PC-9 (cell line): ENCODE data around the gene CLDND1. TPM values are rescaled to one million over a fixed set of nuclear protein-coding genes. Genes with fewer than 3 reads are reported as not detected.

Source experiments
- BruUV-seq: library from RNA; stranded (reverse); fragments of 400-500 nt; replicated peaks from 2 replicates; lab custom pipeline; 2021; lab: Mats Ljungman, UMichigan
- CTCF ChIA-PET: fragments of 300-600 bp; sonication (Branson Sonifier 250); formaldehyde crosslinking; loops from one replicate; lab custom pipeline; 2022; ENCODE audit warnings: antibody characterized with exemption; lab: Charles Lee
- POLR2A ChIA-PET: fragments of 300-600 bp; sonication (Branson Sonifier 250); formaldehyde crosslinking; loops from one replicate; lab custom pipeline; 2022; ENCODE audit warnings: antibody characterized with exemption; ENCODE audit not compliant: unreplicated experiment; lab: Charles Lee
- DNase-seq, 2 experiments: peaks; one replicate each; pipeline versions ENCODE4 v3.0.0 to v3.0.0-alpha.2; 2015 to 2022; ENCODE audit warnings: mixed read lengths in 1 of 2
- H2AFZ ChIP-seq: fragments of 200-600 bp; sonication (generic); 2 replicates; pipeline ENCODE4 v1.8.1; 2017; ENCODE audit warnings: antibody characterized with exemption
- H3F3A ChIP-seq: fragments of 200-600 bp; sonication (generic); 2 replicates; pipeline ENCODE4 v1.8.1; 2017; ENCODE audit warnings: antibody characterized with exemption, mild to moderate bottlenecking, low read depth; ENCODE audit not compliant: insufficient read depth
- H3K27ac ChIP-seq: fragments of 200-600 bp; sonication (generic); 2 replicates; pipeline ENCODE4 v1.6.1; 2016; ENCODE audit warnings: mixed run types
- H3K27me3 ChIP-seq: fragments of 200-600 bp; sonication (generic); 2 replicates; pipeline ENCODE4 v1.6.1; 2016; ENCODE audit warnings: low read depth, mixed run types; ENCODE audit not compliant: insufficient read depth
- H3K36me3 ChIP-seq: fragments of 200-600 bp; sonication (generic); 2 replicates; pipeline ENCODE4 v1.6.1; 2016; ENCODE audit warnings: low read depth, mixed run types
- H3K4me1 ChIP-seq: fragments of 200-600 bp; sonication (generic); replicated peaks from 2 replicates; pipeline ENCODE4 v1.6.1; 2016; ENCODE audit warnings: mixed run types; ENCODE audit not compliant: insufficient read depth
- H3K4me2 ChIP-seq: fragments of 200-600 bp; sonication (generic); 2 replicates; pipeline ENCODE4 v1.6.1; 2017; ENCODE audit warnings: mixed run types
- H3K4me3 ChIP-seq: fragments of 200-600 bp; sonication (generic); 2 replicates; pipeline ENCODE4 v1.6.1; 2016; ENCODE audit warnings: mixed run types
- H3K79me2 ChIP-seq: fragments of 200-600 bp; sonication (generic); 2 replicates; pipeline ENCODE4 v1.6.1; 2017; ENCODE audit warnings: low read depth, mixed run types
- H3K9me2 ChIP-seq: fragments of 200-600 bp; sonication (generic); 2 replicates; pipeline ENCODE4 v1.8.1; 2017; ENCODE audit warnings: mild to moderate bottlenecking; ENCODE audit not compliant: insufficient read depth
- H3K9me3 ChIP-seq: fragments of 200-600 bp; sonication (generic); 2 replicates; pipeline ENCODE4 v1.8.1; 2016; ENCODE audit warnings: low read depth; ENCODE audit not compliant: insufficient read depth
- H4K20me1 ChIP-seq: fragments of 200-600 bp; sonication (generic); 2 replicates; pipeline ENCODE4 v1.8.1; 2017; ENCODE audit not compliant: insufficient read depth
- CTCF ChIP-seq: fragments of 200-600 bp; sonication (generic); conservative IDR thresholded peaks from 2 replicates; pipeline ENCODE4 v1.6.1; 2017; ENCODE audit warnings: mixed run types, antibody characterized with exemption, mild to moderate bottlenecking, moderate library complexity
- EZH2 ChIP-seq: fragments of 200-600 bp; sonication (generic); IDR thresholded peaks from 2 replicates; pipeline ENCODE4 v1.8.0; 2017; ENCODE audit warnings: antibody characterized with exemption, low read depth
- intact Hi-C: fragments of 100-400 bp; cut with micrococcal nuclease; formaldehyde crosslinking; loops from one replicate; pipeline ENCODE4 v1.10.0; 2022; ENCODE audit not compliant: unreplicated experiment
- total RNA-seq: library from RNA; stranded (reverse); gene quantifications from 2 replicates; pipeline ENCODE4 v1.2.3, GENCODE V29; 2021

The CLDND1 gene
- total RNA-seq, 1 experiment from 2014 or later: 143 TPM

- Histone ChIP-seq H3K27ac (no peak overlapping the region), H3K4me1 (no peaks in the 10 kb centered on the region), H3K9me3 (no peaks in the 10 kb centered on the region), H3K79me2 (no peaks in the 10 kb centered on the region), H2AFZ (no peak overlapping the region), H3K4me2 (no peak overlapping the region), H4K20me1 (no peaks in the 10 kb centered on the region), H3K9me2 (no peaks in the 10 kb centered on the region), H3K36me3 (no peaks in the 10 kb centered on the region), H3F3A (no peaks in the 10 kb centered on the region), H3K27me3 (no peaks in the 10 kb centered on the region), H3K4me3 (no peak overlapping the region)
- no peak for DNase-seq
- intact Hi-C loops: no loop called here
- ChIA-PET CTCF (no interaction called here), POLR2A (no interaction called here)
- TF ChIP-seq CTCF (no peak), EZH2 (no peak)
- BruUV-seq: no TSS peak
Observed at GRCh38 chr3:98555025-98555379, 32.3 kb upstream of the CLDND1 start.

GRCh38 chr3:98554580-98554979 is 31.9 kb upstream of the CLDND1 start:
- Histone ChIP-seq H4K20me1 (no peaks in the 10 kb centered on the region), H3K4me3 (no peak overlapping the region), H3K27ac (no peak overlapping the region), H3K4me2 (no peak overlapping the region), H2AFZ (no peak overlapping the region), H3K4me1 (no peaks in the 10 kb centered on the region), H3K27me3 (no peaks in the 10 kb centered on the region), H3K9me2 (no peaks in the 10 kb centered on the region), H3K9me3 (no peaks in the 10 kb centered on the region), H3K36me3 (no peaks in the 10 kb centered on the region), H3F3A (no peaks in the 10 kb centered on the region), H3K79me2 (no peaks in the 10 kb centered on the region)
- TF ChIP-seq CTCF (no peak), EZH2 (no peak)
- BruUV-seq: no TSS peak
- ChIA-PET POLR2A (no interaction called here), CTCF (no interaction called here)
- intact Hi-C loops: no loop called here
- no peak for DNase-seq

- no TSS peak for BruUV-seq
- H3K9me3 ChIP-seq: no peaks in the 10 kb centered on the region
- no peak for DNase-seq
- H3K36me3 ChIP-seq: no peaks in the 10 kb centered on the region
- ChIA-PET CTCF (no interaction called here), POLR2A (no interaction called here)
- intact Hi-C loops: no loop called here
- TF ChIP-seq CTCF (no peak), EZH2 (no peak)
- H3K9me2 ChIP-seq: no peaks in the 10 kb centered on the region
- H3K27ac ChIP-seq: no peak overlapping the region
- no peaks in the 10 kb centered on the region for H3F3A ChIP-seq
- no peaks in the 10 kb centered on the region for H3K79me2 ChIP-seq
- no peak overlapping the region for H3K4me3 ChIP-seq
- H3K4me1 ChIP-seq: no peaks in the 10 kb centered on the region
- no peaks in the 10 kb centered on the region for H4K20me1 ChIP-seq
- H3K27me3 ChIP-seq: no peaks in the 10 kb centered on the region
- H3K4me2 ChIP-seq: no peak overlapping the region
- no peak overlapping the region for H2AFZ ChIP-seq
Observed at GRCh38 chr3:98553753-98554152, 31.1 kb upstream of the CLDND1 start.
